ENCODE measurements around the gene PLA2R1. TPM values are rescaled to one million over a fixed set of nuclear protein-coding genes. Genes with fewer than 3 reads are reported as not detected.

Gene PLA2R1
- polyA plus RNA-seq, 1 donor from 2014 or later = 0.69 TPM

DNA sequence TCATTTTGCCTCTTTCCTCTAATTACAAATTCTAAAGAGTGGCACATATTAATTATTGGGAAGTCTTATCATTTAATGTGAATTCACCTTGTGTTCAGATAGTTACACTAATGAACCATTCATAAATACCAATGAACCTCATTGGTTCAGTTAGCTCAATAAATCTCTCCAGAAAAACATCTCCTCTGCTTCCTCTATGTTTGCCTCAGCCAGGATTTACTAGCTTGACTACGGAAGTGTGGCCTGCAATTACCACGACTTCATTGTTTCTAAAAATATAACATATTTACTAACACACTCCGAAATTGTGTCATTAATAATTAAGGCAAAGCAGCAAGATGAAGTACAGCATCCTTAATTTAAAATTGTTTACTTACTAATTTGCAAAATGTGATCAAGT lies 103.3 kb downstream of the PLA2R1 start:
- Histone ChIP-seq H3K9me2 (ENCODE audit: insufficient read depth, low read length) (no peaks in the 10 kb centered on the region), H3K4me2 (ENCODE audit: low read length) (no peak overlapping the region), H3K4me3 (ENCODE audit: low read length) (no peak overlapping the region), H3K79me2 (replicated peaks; ENCODE audit: insufficient read depth, low read length) (no peaks in the 10 kb centered on the region), H3K27ac (ENCODE audit: low read length) (no peak overlapping the region), H3K36me3 (ENCODE audit: insufficient read depth, low read length) (no peaks in the 10 kb centered on the region), H4K20me1 (ENCODE audit: insufficient read depth) (no peaks in the 10 kb centered on the region), H3F3A (ENCODE audit: insufficient read depth, low read length, poor library complexity, severe bottlenecking) (no peaks in the 10 kb centered on the region), H3K27me3 (ENCODE audit: insufficient read depth, low read depth, low read length) (no peaks in the 10 kb centered on the region), H3K9ac (ENCODE audit: low read length) (no peak overlapping the region), H3K9me3 (ENCODE audit: low read length) (no peaks in the 10 kb centered on the region), H2AFZ (ENCODE audit: low read depth, low read length) (no peak overlapping the region)
- TF ChIP-seq TAF1 (IDR thresholded peaks at IDR 0.05; ENCODE audit: low read depth) (no peak), MXI1 (conservative IDR thresholded peaks at IDR 0.05; ENCODE audit: poor library complexity, severe bottlenecking) (no peak)

DNA sequence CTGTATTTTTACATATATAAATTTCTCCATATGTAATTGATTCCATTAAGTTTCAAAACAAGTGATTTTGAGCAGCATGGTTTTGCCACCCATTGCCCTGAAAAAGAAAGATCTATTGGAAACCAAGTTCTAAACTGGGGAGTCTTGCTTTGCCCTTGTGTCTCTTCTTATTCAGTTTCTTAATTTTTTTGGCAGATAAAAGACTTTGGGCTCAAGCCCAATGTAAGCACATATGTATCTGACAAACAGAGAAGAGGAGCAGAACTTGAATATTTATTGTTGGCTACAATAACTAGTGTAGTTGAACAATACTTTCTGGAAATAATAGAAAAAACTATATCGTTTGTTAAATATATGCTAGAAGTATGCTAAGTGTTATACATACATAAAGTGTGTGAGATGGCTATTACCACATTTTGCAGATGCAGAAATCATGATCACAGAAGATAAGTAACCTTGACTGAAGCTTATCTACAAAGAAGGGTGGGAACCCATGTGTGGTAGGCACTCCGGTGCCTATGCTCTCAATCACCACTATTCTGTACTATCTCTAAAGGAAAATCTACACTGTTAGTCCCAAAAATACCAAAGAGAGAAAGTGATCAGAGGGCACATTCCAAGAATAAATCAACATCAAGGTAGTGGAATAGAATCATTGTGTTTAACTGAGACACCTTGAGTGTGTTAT lies 109.1 kb downstream of the PLA2R1 start:
- Histone ChIP-seq H3K36me3 (ENCODE audit: insufficient read depth, low read length) (no peaks in the 10 kb centered on the region), H3K9me2 (ENCODE audit: insufficient read depth, low read length) (no peaks in the 10 kb centered on the region), H3K27ac (ENCODE audit: low read length) (no peak overlapping the region), H4K20me1 (ENCODE audit: insufficient read depth) (no peaks in the 10 kb centered on the region), H3K79me2 (replicated peaks; ENCODE audit: insufficient read depth, low read length) (no peaks in the 10 kb centered on the region), H3K4me2 (ENCODE audit: low read length) (no peak overlapping the region), H3K4me3 (ENCODE audit: low read length) (no peak overlapping the region), H2AFZ (ENCODE audit: low read depth, low read length) (no peak overlapping the region), H3K27me3 (ENCODE audit: insufficient read depth, low read depth, low read length) (no peaks in the 10 kb centered on the region), H3F3A (ENCODE audit: insufficient read depth, low read length, poor library complexity, severe bottlenecking) (no peaks in the 10 kb centered on the region), H3K9me3 (ENCODE audit: low read length) (no peaks in the 10 kb centered on the region), H3K9ac (ENCODE audit: low read length) (no peak overlapping the region)
- no peak for TF ChIP-seq EP300 (conservative IDR thresholded peaks at IDR 0.05; ENCODE audit: poor library complexity, severe bottlenecking)
- no peak for TF ChIP-seq POLR2AphosphoS5 (IDR thresholded peaks at IDR 0.05)
- no peak for TF ChIP-seq TAF1 (IDR thresholded peaks at IDR 0.05; ENCODE audit: low read depth)
- TF ChIP-seq, protein P1, sequence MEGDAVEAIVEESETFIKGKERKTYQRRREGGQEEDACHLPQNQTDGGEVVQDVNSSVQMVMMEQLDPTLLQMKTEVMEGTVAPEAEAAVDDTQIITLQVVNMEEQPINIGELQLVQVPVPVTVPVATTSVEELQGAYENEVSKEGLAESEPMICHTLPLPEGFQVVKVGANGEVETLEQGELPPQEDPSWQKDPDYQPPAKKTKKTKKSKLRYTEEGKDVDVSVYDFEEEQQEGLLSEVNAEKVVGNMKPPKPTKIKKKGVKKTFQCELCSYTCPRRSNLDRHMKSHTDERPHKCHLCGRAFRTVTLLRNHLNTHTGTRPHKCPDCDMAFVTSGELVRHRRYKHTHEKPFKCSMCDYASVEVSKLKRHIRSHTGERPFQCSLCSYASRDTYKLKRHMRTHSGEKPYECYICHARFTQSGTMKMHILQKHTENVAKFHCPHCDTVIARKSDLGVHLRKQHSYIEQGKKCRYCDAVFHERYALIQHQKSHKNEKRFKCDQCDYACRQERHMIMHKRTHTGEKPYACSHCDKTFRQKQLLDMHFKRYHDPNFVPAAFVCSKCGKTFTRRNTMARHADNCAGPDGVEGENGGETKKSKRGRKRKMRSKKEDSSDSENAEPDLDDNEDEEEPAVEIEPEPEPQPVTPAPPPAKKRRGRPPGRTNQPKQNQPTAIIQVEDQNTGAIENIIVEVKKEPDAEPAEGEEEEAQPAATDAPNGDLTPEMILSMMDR (IDR thresholded peaks at IDR 0.05; ENCODE audit: poor library complexity, severe bottlenecking) = no peak
- TF ChIP-seq SMC3 (conservative IDR thresholded peaks at IDR 0.05; ENCODE audit: poor library complexity) = no peak
- TF ChIP-seq, protein P2, sequence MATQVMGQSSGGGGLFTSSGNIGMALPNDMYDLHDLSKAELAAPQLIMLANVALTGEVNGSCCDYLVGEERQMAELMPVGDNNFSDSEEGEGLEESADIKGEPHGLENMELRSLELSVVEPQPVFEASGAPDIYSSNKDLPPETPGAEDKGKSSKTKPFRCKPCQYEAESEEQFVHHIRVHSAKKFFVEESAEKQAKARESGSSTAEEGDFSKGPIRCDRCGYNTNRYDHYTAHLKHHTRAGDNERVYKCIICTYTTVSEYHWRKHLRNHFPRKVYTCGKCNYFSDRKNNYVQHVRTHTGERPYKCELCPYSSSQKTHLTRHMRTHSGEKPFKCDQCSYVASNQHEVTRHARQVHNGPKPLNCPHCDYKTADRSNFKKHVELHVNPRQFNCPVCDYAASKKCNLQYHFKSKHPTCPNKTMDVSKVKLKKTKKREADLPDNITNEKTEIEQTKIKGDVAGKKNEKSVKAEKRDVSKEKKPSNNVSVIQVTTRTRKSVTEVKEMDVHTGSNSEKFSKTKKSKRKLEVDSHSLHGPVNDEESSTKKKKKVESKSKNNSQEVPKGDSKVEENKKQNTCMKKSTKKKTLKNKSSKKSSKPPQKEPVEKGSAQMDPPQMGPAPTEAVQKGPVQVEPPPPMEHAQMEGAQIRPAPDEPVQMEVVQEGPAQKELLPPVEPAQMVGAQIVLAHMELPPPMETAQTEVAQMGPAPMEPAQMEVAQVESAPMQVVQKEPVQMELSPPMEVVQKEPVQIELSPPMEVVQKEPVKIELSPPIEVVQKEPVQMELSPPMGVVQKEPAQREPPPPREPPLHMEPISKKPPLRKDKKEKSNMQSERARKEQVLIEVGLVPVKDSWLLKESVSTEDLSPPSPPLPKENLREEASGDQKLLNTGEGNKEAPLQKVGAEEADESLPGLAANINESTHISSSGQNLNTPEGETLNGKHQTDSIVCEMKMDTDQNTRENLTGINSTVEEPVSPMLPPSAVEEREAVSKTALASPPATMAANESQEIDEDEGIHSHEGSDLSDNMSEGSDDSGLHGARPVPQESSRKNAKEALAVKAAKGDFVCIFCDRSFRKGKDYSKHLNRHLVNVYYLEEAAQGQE (IDR thresholded peaks at IDR 0.05; ENCODE audit: borderline replicate concordance) = no peak
- no peak for TF ChIP-seq EZH2 (IDR thresholded peaks at IDR 0.05; ENCODE audit: borderline replicate concordance, insufficient read depth, low read length, poor library complexity, severe bottlenecking)
- no peak for TF ChIP-seq MXI1 (conservative IDR thresholded peaks at IDR 0.05; ENCODE audit: poor library complexity, severe bottlenecking)
- no peak for TF ChIP-seq RAD21 (conservative IDR thresholded peaks at IDR 0.05)

Measured in neural cell (in vitro differentiated cells).